ENCODE data around the gene ZNF154.

The ZNF154 gene

GRCh38 chr19:57712222-57712621, 3.2 kb upstream of the ZNF154 start:
- POLR2A ChIA-PET: no interaction called here
- no peak overlapping the region for H3K4me3 ChIP-seq (ENCODE audit: low read depth, low read length)
- CTCF ChIA-PET: no interaction called here
- TF ChIP-seq CTCF (IDR thresholded peaks at IDR 0.05; ENCODE audit: insufficient read depth, low read length, missing control alignments): no peak
- DNase-seq (ENCODE audit: low read depth, low spot score): no peak

- H3K4me3 ChIP-seq (ENCODE audit: low read depth, low read length): no peak overlapping the region; the same call in 1 of the 2 replicates
- ChIA-PET CTCF (no interaction called here), POLR2A (interaction anchor here (0.8 to 0.9 kb wide), 2 partner anchors 76 to 110 kb away, joined by 3 read pairs; partner anchors contain the start of gene ZNF211)
- no peak for DNase-seq (ENCODE audit: low read depth, low spot score)
- no peak for TF ChIP-seq CTCF (IDR thresholded peaks at IDR 0.05; ENCODE audit: insufficient read depth, low read length, missing control alignments)
These were observed 612 bp upstream of the ZNF154 start for GRCh38 chr19:57709616-57710015.

- ChIA-PET POLR2A (no interaction called here), CTCF (no interaction called here)
- H3K4me3 ChIP-seq (ENCODE audit: low read depth, low read length): no peak overlapping the region
- no peak for DNase-seq (ENCODE audit: low read depth, low spot score)
- no peak for TF ChIP-seq CTCF (IDR thresholded peaks at IDR 0.05; ENCODE audit: insufficient read depth, low read length, missing control alignments)
These were observed 2.7 kb downstream of the ZNF154 start for GRCh38 chr19:57706346-57706745.

GRCh38 chr19:57701625-57702024, 7.4 kb downstream of the ZNF154 start:
- ChIA-PET POLR2A (no interaction called here), CTCF (no interaction called here)
- DNase-seq (ENCODE audit: low read depth, low spot score): no peak
- no peak for TF ChIP-seq CTCF (IDR thresholded peaks at IDR 0.05; ENCODE audit: insufficient read depth, low read length, missing control alignments)
- no peak overlapping the region for H3K4me3 ChIP-seq (ENCODE audit: low read depth, low read length)

- ChIA-PET CTCF (no interaction called here), POLR2A (no interaction called here)
- no peak for DNase-seq (ENCODE audit: low read depth, low spot score)
- no peak overlapping the region for H3K4me3 ChIP-seq (ENCODE audit: low read depth, low read length)
- TF ChIP-seq CTCF (IDR thresholded peaks at IDR 0.05; ENCODE audit: insufficient read depth, low read length, missing control alignments): no peak
These were observed 19.3 kb downstream of the ZNF154 start for GRCh38 chr19:57689750-57690149.

- DNase-seq (ENCODE audit: low read depth, low spot score): no peak
- ChIA-PET POLR2A (no interaction called here), CTCF (no interaction called here)
- H3K4me3 ChIP-seq (ENCODE audit: low read depth, low read length): no peak overlapping the region
- no peak for TF ChIP-seq CTCF (IDR thresholded peaks at IDR 0.05; ENCODE audit: insufficient read depth, low read length, missing control alignments)
These were observed 20.8 kb downstream of the ZNF154 start for GRCh38 chr19:57688011-57688763.
